Lung (tissue), 12 donors: Measurements from ENCODE around the gene C2CD3. TPM values are rescaled to one million over a fixed set of nuclear protein-coding genes. Genes with fewer than 3 reads are reported as not detected.

ENCODE experiments used
- ATAC-seq: fragments of 200-7000 bp; cut with Tn5 transposase; one replicate; pipeline ENCODE4 v1.9.1; 2020; ENCODE audit warnings: moderate number of reproducible peaks; ENCODE audit not compliant: insufficient read depth, low FRiP score
- DNase-seq, 3 donors: peaks; one replicate each; pipeline ENCODE4 v3.0.0-alpha.2; 2013 to 2017
- H3K27ac ChIP-seq, 2 donors: one replicate each; pipeline ENCODE4 v1.5.1; 2013; ENCODE audit warnings: mild to moderate bottlenecking in 2 of 2, moderate library complexity in 2 of 2, control low read depth in 1 of 2, inconsistent platforms in 1 of 2, low read depth in 1 of 2, low read length in 1 of 2
- H3K27me3 ChIP-seq, 3 donors: one replicate each; pipeline ENCODE4 v1.5.1; 2013; ENCODE audit warnings: low read length in 2 of 3; ENCODE audit not compliant: control insufficient read depth in 3 of 3, insufficient read depth in 3 of 3
- H3K36me3 ChIP-seq, 4 donors: one replicate each; pipeline ENCODE4 v1.5.1; 2013; ENCODE audit warnings: low read length in 4 of 4, mild to moderate bottlenecking in 1 of 4, moderate library complexity in 1 of 4; ENCODE audit not compliant: control insufficient read depth in 4 of 4, insufficient read depth in 4 of 4
- H3K4me1 ChIP-seq, 5 donors: one replicate each; pipeline ENCODE4 v1.5.1; 2013; ENCODE audit warnings: low read length in 5 of 5, mild to moderate bottlenecking in 2 of 5, moderate library complexity in 1 of 5; ENCODE audit not compliant: control insufficient read depth in 5 of 5, insufficient read depth in 5 of 5
- H3K4me3 ChIP-seq: one replicate; pipeline ENCODE4 v1.5.1; 2013; ENCODE audit warnings: mild to moderate bottlenecking, control low read depth, moderate library complexity
- H3K9ac ChIP-seq, 2 donors: one replicate each; pipeline ENCODE4 v1.5.1; 2013; ENCODE audit warnings: low read length in 2 of 2, control low read depth in 1 of 2; ENCODE audit not compliant: insufficient read depth in 1 of 2
- H3K9me3 ChIP-seq, 4 donors: one replicate each; pipeline ENCODE4 v1.5.1; 2013; ENCODE audit warnings: low read length in 3 of 4, mild to moderate bottlenecking in 1 of 4, moderate library complexity in 1 of 4; ENCODE audit not compliant: control insufficient read depth in 4 of 4, insufficient read depth in 3 of 4
- WGBS, 2 donors: extraction: QIAGEN DNeasy Blood & Tissue Kit; methylation state at CpG; one replicate each; pipeline ENCODE4 v1.1.7; 2013; 5-methylcytosine and 5-hydroxymethylcytosine counted together
- polyA plus RNA-seq, 2 donors: library from polyadenylated mRNA; stranded (reverse); fragments of 200-250 nt; gene quantifications; one replicate each; pipeline ENCODE4 v1.2.1, GENCODE V29; 2013
- total RNA-seq, 2 donors: library from RNA; depleted of rRNA in 1 of 2; stranded (reverse); fragments of >200 nt in 1 of 2; gene quantifications; one replicate each; pipeline ENCODE4 v1.2.1, GENCODE V29; 2014 to 2021
- TF ChIP-seq, protein P1 (sequence below): IDR thresholded peaks from 2 replicates; pipeline ENCODE4 v1.5.1; 2012; ENCODE audit warnings: mild to moderate bottlenecking; ENCODE audit errors: control extremely low read depth, extremely low read depth
- donor health status: control.
- donor health status: control.
- donor health status: Bipolar disorder and iron deficiency.
- donor health status: healthy.
- donor health status: DM: yes; HTN: yes; CAD: no.

The C2CD3 gene
- total and polyA plus RNA-seq, 4 donors = 10.2 to 31.3 (median 20.7) TPM

DNA sequence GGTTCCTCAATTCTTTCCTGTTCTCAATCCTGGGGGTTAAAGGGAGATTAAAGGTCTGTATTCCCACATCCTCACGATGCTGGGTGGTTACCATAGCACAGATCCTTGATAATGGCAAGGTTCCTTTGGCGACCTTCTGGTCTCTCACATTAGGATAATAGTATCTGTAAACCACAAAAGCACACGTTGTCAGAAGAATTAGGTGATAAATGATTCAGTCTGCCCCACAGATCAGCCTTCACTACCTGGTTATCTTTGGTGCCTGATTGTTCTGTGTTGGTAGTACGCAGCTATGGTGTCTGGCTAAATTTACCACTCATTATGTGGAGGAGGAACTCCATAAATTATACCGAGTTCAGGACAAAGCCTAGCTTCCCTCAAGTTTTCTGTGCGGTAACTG, 78.4 kb downstream of the C2CD3 start:
- WGBS, 2 donors = 81 to 88% methylated on average over 6 of the region's 6 CpGs
- no peaks in the 10 kb centered on the region for H3K27me3 ChIP-seq
- no peak for DNase-seq
- no peak overlapping the region for H3K9ac ChIP-seq
- no peak overlapping the region for H3K27ac ChIP-seq
- H3K9me3 ChIP-seq = no peaks in the 10 kb centered on the region
- peaks cover 17 to 37% (median 28%) of the 10 kb centered on the region in 4 donors for H3K36me3 ChIP-seq
- H3K4me3 ChIP-seq = no peak overlapping the region
- TF ChIP-seq, protein P1, sequence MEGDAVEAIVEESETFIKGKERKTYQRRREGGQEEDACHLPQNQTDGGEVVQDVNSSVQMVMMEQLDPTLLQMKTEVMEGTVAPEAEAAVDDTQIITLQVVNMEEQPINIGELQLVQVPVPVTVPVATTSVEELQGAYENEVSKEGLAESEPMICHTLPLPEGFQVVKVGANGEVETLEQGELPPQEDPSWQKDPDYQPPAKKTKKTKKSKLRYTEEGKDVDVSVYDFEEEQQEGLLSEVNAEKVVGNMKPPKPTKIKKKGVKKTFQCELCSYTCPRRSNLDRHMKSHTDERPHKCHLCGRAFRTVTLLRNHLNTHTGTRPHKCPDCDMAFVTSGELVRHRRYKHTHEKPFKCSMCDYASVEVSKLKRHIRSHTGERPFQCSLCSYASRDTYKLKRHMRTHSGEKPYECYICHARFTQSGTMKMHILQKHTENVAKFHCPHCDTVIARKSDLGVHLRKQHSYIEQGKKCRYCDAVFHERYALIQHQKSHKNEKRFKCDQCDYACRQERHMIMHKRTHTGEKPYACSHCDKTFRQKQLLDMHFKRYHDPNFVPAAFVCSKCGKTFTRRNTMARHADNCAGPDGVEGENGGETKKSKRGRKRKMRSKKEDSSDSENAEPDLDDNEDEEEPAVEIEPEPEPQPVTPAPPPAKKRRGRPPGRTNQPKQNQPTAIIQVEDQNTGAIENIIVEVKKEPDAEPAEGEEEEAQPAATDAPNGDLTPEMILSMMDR = no peak
- no peaks in the 10 kb centered on the region for H3K4me1 ChIP-seq
- no peak for ATAC-seq

GRCh38 chr11:74091549-74091948, 79.3 kb downstream of the C2CD3 start:
- no peak overlapping the region for H3K4me3 ChIP-seq
- no peaks in the 10 kb centered on the region for H3K9me3 ChIP-seq
- WGBS, 2 donors = 90 to 93% methylated on average over 1 of the region's 1 CpG
- no peaks in the 10 kb centered on the region for H3K4me1 ChIP-seq
- TF ChIP-seq, protein P1 = no peak
- DNase-seq (no peak), ATAC-seq (no peak)
- no peaks in the 10 kb centered on the region for H3K27me3 ChIP-seq
- peaks cover 17 to 38% (median 28%) of the 10 kb centered on the region in 4 donors for H3K36me3 ChIP-seq
- H3K27ac ChIP-seq = no peak overlapping the region
- H3K9ac ChIP-seq = no peak overlapping the region

DNA sequence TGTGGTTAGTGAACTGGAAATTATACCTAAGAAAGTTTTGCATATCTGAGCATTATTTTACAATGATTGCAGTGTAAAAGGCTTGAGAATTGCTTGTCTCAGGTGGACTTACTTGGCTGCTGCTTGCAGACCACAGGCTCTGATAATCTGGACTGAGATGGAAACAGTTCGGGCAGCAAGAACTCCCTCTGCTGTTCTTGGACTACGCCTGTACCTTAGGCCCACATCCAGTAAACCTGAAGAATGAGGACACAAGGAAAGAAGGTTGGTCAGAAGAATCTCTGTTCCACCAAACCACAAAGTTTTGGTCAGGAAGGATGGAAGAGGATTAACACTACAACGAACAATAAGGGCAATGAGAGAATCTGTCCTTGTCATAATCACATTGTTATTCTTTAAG, 80.1 kb downstream of the C2CD3 start:
- DNase-seq (peak in 1 of 3 donors; percentile 15), ATAC-seq (no peak)
- no peak overlapping the region for H3K9ac ChIP-seq
- H3K4me3 ChIP-seq = no peak overlapping the region
- no peaks in the 10 kb centered on the region for H3K4me1 ChIP-seq
- WGBS, 2 donors = 91% methylated on average over 3 of the region's 3 CpGs
- no peaks in the 10 kb centered on the region for H3K9me3 ChIP-seq
- peaks cover 22 to 47% (median 30%) of the 10 kb centered on the region in 4 donors for H3K36me3 ChIP-seq
- TF ChIP-seq, protein P1 = no peak
- no peaks in the 10 kb centered on the region for H3K27me3 ChIP-seq
- no peak overlapping the region for H3K27ac ChIP-seq

DNA sequence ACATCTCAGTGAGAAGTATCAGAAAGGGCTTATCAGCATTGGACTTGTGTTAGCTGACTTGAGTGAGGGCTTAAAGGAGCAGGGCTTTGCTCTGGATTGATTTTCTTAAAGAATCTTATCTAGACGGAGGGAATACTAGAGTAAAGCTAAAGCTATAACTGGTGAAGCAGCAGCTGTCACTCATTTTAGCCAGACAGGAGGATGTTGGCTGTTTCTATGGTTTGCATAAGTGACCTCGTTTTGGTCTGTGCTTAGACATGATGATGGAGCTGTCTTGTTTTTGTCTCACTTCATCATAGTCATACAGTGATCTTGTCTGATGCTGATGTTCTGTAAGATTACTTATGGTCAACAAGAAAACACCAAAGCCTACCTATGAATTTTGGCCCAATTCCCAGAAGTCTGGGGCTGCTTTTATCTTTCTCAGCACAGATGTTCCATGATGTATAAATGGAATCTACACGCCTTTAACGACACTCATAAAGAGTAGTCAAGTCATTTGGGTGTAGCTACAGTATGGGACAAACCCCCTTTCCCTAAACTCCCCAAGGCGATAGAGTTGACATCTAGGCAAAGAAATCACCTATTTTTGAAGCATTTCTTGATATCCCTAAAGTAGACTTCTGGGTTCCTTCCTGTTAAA, 84.4 kb downstream of the C2CD3 start:
- Histone ChIP-seq H3K4me1 (no peaks in the 10 kb centered on the region), H3K9ac (no peak overlapping the region), H3K27me3 (no peaks in the 10 kb centered on the region), H3K9me3 (no peaks in the 10 kb centered on the region), H3K27ac (no peak overlapping the region), H3K4me3 (no peak overlapping the region), H3K36me3 (peaks cover 10 to 26% (median 23%) of the 10 kb centered on the region in 4 donors)
- WGBS, 2 donors = 85% methylated on average over 5 of the region's 5 CpGs
- TF ChIP-seq, protein P1 = no peak
- ATAC-seq (no peak), DNase-seq (no peak)
